22Rv1 (cell line): ENCODE measurements around the gene TTLL8.

Experiments used
- ZFX ChIP-seq: fragments of 450-650 bp; IDR thresholded peaks from 2 replicates; pipeline ENCODE4 v1.6.1; 2017; ENCODE audit warnings: antibody characterized with exemption, borderline replicate concordance
- TF ChIP-seq, protein P1 (sequence below): fragments of 450-650 bp; IDR thresholded peaks from 2 replicates; pipeline ENCODE4 v1.5.1; 2017; ENCODE audit warnings: mild to moderate bottlenecking

DNA sequence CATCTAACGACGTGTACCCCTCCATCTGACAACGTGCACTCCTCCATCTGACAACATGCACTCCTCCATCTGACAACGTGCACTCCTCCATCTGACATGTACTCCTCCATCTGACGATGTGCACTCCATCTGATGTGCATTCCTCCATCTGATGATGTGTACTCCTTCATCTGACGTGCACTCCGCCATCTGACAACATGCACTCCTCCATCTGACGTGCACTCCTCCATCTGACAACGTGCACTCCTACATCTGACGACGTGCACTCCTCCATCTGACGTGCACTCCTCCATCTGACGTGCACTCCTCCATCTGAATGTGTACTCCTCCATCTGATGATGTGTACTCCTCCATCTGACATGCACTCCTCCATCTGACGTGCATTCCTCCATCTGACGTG is 37.5 kb downstream of the TTLL8 start:
- TF ChIP-seq, protein P1, sequence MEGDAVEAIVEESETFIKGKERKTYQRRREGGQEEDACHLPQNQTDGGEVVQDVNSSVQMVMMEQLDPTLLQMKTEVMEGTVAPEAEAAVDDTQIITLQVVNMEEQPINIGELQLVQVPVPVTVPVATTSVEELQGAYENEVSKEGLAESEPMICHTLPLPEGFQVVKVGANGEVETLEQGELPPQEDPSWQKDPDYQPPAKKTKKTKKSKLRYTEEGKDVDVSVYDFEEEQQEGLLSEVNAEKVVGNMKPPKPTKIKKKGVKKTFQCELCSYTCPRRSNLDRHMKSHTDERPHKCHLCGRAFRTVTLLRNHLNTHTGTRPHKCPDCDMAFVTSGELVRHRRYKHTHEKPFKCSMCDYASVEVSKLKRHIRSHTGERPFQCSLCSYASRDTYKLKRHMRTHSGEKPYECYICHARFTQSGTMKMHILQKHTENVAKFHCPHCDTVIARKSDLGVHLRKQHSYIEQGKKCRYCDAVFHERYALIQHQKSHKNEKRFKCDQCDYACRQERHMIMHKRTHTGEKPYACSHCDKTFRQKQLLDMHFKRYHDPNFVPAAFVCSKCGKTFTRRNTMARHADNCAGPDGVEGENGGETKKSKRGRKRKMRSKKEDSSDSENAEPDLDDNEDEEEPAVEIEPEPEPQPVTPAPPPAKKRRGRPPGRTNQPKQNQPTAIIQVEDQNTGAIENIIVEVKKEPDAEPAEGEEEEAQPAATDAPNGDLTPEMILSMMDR = no peak
- TF ChIP-seq ZFX = no peak
